GM18861 (cell line): ENCODE measurements around the gene PLA2R1.

Source experiments
- ATAC-seq: cut with Tn5 transposase; IDR thresholded peaks from one replicate; pipeline ENCODE4 v1.9.1; 2021; ENCODE audit not compliant: unreplicated experiment

Gene PLA2R1

GRCh38 chr2:159938395-159938794 is 124.0 kb downstream of the PLA2R1 start:
- ATAC-seq = no peak

GRCh38 chr2:159936471-159936870 is 125.9 kb downstream of the PLA2R1 start:
- no peak for ATAC-seq

GRCh38 chr2:159933727-159934049 is 128.7 kb downstream of the PLA2R1 start:
- peak; percentile 89 for ATAC-seq

GRCh38 chr2:159933040-159933726 is 129.2 kb downstream of the PLA2R1 start:
- ATAC-seq = no peak

- no peak for ATAC-seq
Observed at GRCh38 chr2:159926695-159927094, 135.7 kb downstream of the PLA2R1 start.

- ATAC-seq = no peak
Observed at GRCh38 chr2:159925975-159926374, 136.4 kb downstream of the PLA2R1 start.

- ATAC-seq = peak; percentile 65
Observed at GRCh38 chr2:159922563-159922962, 139.9 kb downstream of the PLA2R1 start.

- peak; percentile 82 for ATAC-seq
Observed at GRCh38 chr2:159921752-159922404, 140.5 kb downstream of the PLA2R1 start.

- ATAC-seq = no peak
Observed at GRCh38 chr2:159916511-159916910, 145.9 kb downstream of the PLA2R1 start.

GRCh38 chr2:159913900-159914299 is 148.5 kb downstream of the PLA2R1 start:
- ATAC-seq = no peak

- ATAC-seq = peak; percentile 88
Observed at GRCh38 chr2:159912580-159912979, 149.8 kb downstream of the PLA2R1 start.

GRCh38 chr2:159910951-159911350 is 151.5 kb downstream of the PLA2R1 start:
- no peak for ATAC-seq

GRCh38 chr2:159908623-159909022 is 153.8 kb downstream of the PLA2R1 start:
- no peak for ATAC-seq

GRCh38 chr2:159907909-159908308 is 154.5 kb downstream of the PLA2R1 start:
- ATAC-seq = no peak

- no peak for ATAC-seq
Observed at GRCh38 chr2:159905926-159906714, 156.3 kb downstream of the PLA2R1 start.

- peak; percentile 33 for ATAC-seq
Observed at GRCh38 chr2:159904959-159905305, 157.5 kb downstream of the PLA2R1 start.

- peak; percentile 68 for ATAC-seq
Observed at GRCh38 chr2:159904127-159904958, 158.1 kb downstream of the PLA2R1 start, which contains the start of gene LY75. LY75 (minus strand) TSS chr2:159904756.

- peak; percentile 26 for ATAC-seq
Observed at GRCh38 chr2:159903443-159904126, 158.8 kb downstream of the PLA2R1 start.

GRCh38 chr2:159902722-159903121 is 159.7 kb downstream of the PLA2R1 start:
- ATAC-seq = no peak

GRCh38 chr2:159900343-159900742 is 162.1 kb downstream of the PLA2R1 start:
- no peak for ATAC-seq

GRCh38 chr2:159898441-159898840 is 164.0 kb downstream of the PLA2R1 start:
- ATAC-seq = no peak
